Measurements from ENCODE around the gene BBC3. TPM values are rescaled to one million over a fixed set of nuclear protein-coding genes. Genes with fewer than 3 reads are reported as not detected.

Gene BBC3
- total and polyA plus RNA-seq, 2 of the 4 experiments (the other 2 are of a cell fraction), result 1.6 to 6.5 TPM

- Histone ChIP-seq H2BK120ac (ENCODE audit: low read depth, low read length) (no peak overlapping the region), H3K4ac (ENCODE audit: low read depth, low read length) (peak overlapping the region; percentile 98), H3K4me2 (ENCODE audit: low read depth, low read length) (peak overlapping the region; percentile 92), H2AK9ac (replicated peaks; ENCODE audit: low read depth, low read length, poor library complexity) (peak overlapping the region; percentile 99), H3K27ac (ENCODE audit: insufficient read depth, low read length) (peak overlapping the region; percentile 90), H3K36me3 (ENCODE audit: control insufficient read depth, insufficient read depth, low read length) (peaks cover 32% of the 10 kb centered on the region), H4K8ac (ENCODE audit: low read depth in 2 of 2, low read length in 2 of 2) (peak overlapping the region; percentile 40 to 91; a peak in 2 of 4 replicates), H4K20me1 (ENCODE audit: insufficient read depth, low read length) (peaks cover 8% of the 10 kb centered on the region; the same call in 1 of the 2 replicates), H3K18ac (ENCODE audit: low read depth, low read length) (no peak overlapping the region), H2BK20ac (ENCODE audit: low read depth, low read length) (no peak overlapping the region), H3K14ac (replicated peaks; ENCODE audit: low read depth, low read length) (peak overlapping the region; percentile 99), H3K4me3 (ENCODE audit: insufficient read depth, low read depth, low read length) (no peak overlapping the region; the same call in 1 of the 2 replicates), H2AK5ac (ENCODE audit: low read depth, low read length) (peak overlapping the region; percentile 96), H3K56ac (ENCODE audit: extremely low read depth, insufficient read depth, low read length) (0 out of 2 replicates have a peak overlapping the region, but pooled peaks have one; percentile 95), H2BK5ac (ENCODE audit: low read depth, low read length, poor library complexity, severe bottlenecking) (peak overlapping the region; percentile 80), H2BK15ac (ENCODE audit: low read depth, low read length) (no peak overlapping the region), H3K23ac (ENCODE audit: low read depth, low read length) (peak overlapping the region; percentile 97), H3K9me1 (ENCODE audit: insufficient read depth, low read length) (peaks cover 16% of the 10 kb centered on the region; the same call in 1 of the 2 replicates), H4K5ac (ENCODE audit: low read depth, low read length) (no peak overlapping the region), H3K4me1 (ENCODE audit: control insufficient read depth, insufficient read depth, low read length) (peaks cover 18% of the 10 kb centered on the region), H3K27me3 (ENCODE audit: control insufficient read depth, insufficient read depth, low read length) (no peaks in the 10 kb centered on the region), H2AFZ (replicated peaks; ENCODE audit: low read length, poor library complexity) (no peak overlapping the region), H3K9ac (ENCODE audit: low read depth, low read length) (peak overlapping the region; percentile 92), H3K79me1 (ENCODE audit: low read depth in 1 of 2, low read length in 2 of 2) (peaks cover 47 to 59% of the 10 kb centered on the region in 2 experiments), H3K9me3 (ENCODE audit: control insufficient read depth, insufficient read depth, low read length) (no peaks in the 10 kb centered on the region), H4K91ac (ENCODE audit: insufficient read depth, low read depth, low read length) (0 out of 2 replicates have a peak overlapping the region, but pooled peaks have one; percentile 90)
- no peak for TF ChIP-seq CEBPB (IDR thresholded peaks at IDR 0.05; ENCODE audit: low read depth, low read length)
- no peak for DNase-seq
- no peak for ATAC-seq (ENCODE audit: low read depth)
- ChIA-PET CTCF (no interaction called here), POLR2A (ENCODE audit: unreplicated experiment) (no interaction called here)
- intact Hi-C loops (cut with micrococcal nuclease), result no loop called here
- in situ Hi-C loops (cut with MboI; ENCODE audit: low sequenced_read_pairs), result no loop called here
- 100% methylated on average over 2 of the region's 9 CpGs; no CpG with 5 or more reads in 1 of the 2 experiments for WGBS, 2 experiments (ENCODE audit: extremely low coverage in 2 of 2, insufficient read length in 1 of 2)
- dilution Hi-C loops (cut with HindIII; ENCODE audit: low sequenced_read_pairs, unreplicated experiment), result no loop called here
- BruUV-seq (replicated peaks), result no TSS peak
Measured at GRCh38 chr19:47258434-47258833, 27.4 kb upstream of the BBC3 start.
